Vagina (tissue), 2 donors: Measurements from ENCODE around the gene ANO1. TPM values are rescaled to one million over a fixed set of nuclear protein-coding genes. Genes with fewer than 3 reads are reported as not detected.

Experiments
- DNase-seq, 2 donors: peaks; one replicate each; pipeline ENCODE4 v3.0.0-alpha.2; 2017; ENCODE audit errors: extremely low spot score in 2 of 2
- H3K27ac ChIP-seq: fragments of 200-600 bp; sonication (generic); one replicate; pipeline ENCODE4 v1.5.1; 2019
- H3K27me3 ChIP-seq: fragments of 200-600 bp; sonication (generic); one replicate; pipeline ENCODE4 v1.5.1; 2019
- H3K36me3 ChIP-seq, 2 donors: fragments of 200-600 bp; sonication (generic); one replicate each; pipeline ENCODE4 v1.5.1; 2017 to 2019
- H3K4me1 ChIP-seq: fragments of 200-600 bp; sonication (generic); one replicate; pipeline ENCODE4 v1.5.1; 2019
- H3K4me3 ChIP-seq, 2 donors: fragments of 200-600 bp; sonication (generic); 1 replicate in 1 of 2; 2 replicates in 1 of 2; pipeline ENCODE4 v1.5.1; 2016 to 2019
- H3K9me3 ChIP-seq: fragments of 200-600 bp; sonication (generic); one replicate; pipeline ENCODE4 v1.5.1; 2019
- POLR2A ChIP-seq, 2 donors: fragments of 450-650 bp; IDR thresholded peaks; one replicate each; pipeline ENCODE4 v1.6.1; 2017; ENCODE audit warnings: antibody characterized with exemption in 2 of 2, mild to moderate bottlenecking in 2 of 2, moderate library complexity in 2 of 2
- POLR2AphosphoS5 ChIP-seq, 2 donors: sonication (generic); formaldehyde crosslinking; IDR thresholded peaks; one replicate each; pipeline ENCODE4 v1.9.0; 2017; ENCODE audit warnings: antibody characterized with exemption in 2 of 2, mild to moderate bottlenecking in 2 of 2, low read depth in 1 of 2; ENCODE audit not compliant: insufficient read depth in 1 of 2
- intact Hi-C: fragments of 100-400 bp; cut with DNase I; formaldehyde crosslinking; loops from one replicate; pipeline ENCODE4 v1.15.1; 2023
- total RNA-seq: library from RNA; depleted of rRNA; stranded (reverse); fragments of >200 nt; gene quantifications from one replicate; pipeline ENCODE4 v1.2.3, GENCODE V29; 2016
- TF ChIP-seq, protein P1 (sequence below), 3 experiments: fragments of 450-650 bp in 2 of 3; fragments of 200-600 bp in 1 of 3; sonication (generic) in 1 of 3; IDR thresholded peaks; one replicate each; pipeline ENCODE4 v1.5.1; 2017 to 2019; ENCODE audit warnings: antibody characterized with exemption in 3 of 3, mild to moderate bottlenecking in 2 of 3, moderate library complexity in 2 of 3

The ANO1 gene
- total RNA-seq, 1 donor from 2014 or later = 40.8 TPM

DNA sequence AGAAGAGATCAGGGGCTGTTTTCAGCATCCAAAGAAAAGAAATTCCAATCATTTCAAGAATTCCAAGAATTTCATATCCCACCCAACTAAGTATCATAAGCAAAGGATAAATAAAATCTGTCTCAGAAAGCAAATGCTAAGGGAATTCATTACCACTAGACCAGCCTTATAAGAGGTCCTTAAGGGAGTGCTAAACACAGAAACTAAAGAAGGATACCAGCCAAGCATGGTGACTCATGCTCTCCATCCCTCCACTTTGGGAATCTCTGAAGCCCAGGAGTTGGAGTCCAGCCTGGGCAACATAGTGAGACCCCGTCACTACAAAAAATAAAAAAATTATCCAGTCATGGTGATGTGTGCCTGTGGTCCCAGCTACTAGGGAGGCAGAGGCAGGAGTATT, 142.8 kb downstream of the ANO1 start:
- no peaks in the 10 kb centered on the region for H3K27me3 ChIP-seq
- H3K36me3 ChIP-seq = no peaks in the 10 kb centered on the region
- no peak for DNase-seq
- H3K9me3 ChIP-seq = no peaks in the 10 kb centered on the region
- TF ChIP-seq POLR2AphosphoS5 (IDR thresholded peaks at IDR 0.05; ENCODE audit: insufficient read depth in 1 of 2, low read depth in 1 of 2) (no peak), POLR2A (IDR thresholded peaks at IDR 0.05) (no peak)
- TF ChIP-seq, protein P1, sequence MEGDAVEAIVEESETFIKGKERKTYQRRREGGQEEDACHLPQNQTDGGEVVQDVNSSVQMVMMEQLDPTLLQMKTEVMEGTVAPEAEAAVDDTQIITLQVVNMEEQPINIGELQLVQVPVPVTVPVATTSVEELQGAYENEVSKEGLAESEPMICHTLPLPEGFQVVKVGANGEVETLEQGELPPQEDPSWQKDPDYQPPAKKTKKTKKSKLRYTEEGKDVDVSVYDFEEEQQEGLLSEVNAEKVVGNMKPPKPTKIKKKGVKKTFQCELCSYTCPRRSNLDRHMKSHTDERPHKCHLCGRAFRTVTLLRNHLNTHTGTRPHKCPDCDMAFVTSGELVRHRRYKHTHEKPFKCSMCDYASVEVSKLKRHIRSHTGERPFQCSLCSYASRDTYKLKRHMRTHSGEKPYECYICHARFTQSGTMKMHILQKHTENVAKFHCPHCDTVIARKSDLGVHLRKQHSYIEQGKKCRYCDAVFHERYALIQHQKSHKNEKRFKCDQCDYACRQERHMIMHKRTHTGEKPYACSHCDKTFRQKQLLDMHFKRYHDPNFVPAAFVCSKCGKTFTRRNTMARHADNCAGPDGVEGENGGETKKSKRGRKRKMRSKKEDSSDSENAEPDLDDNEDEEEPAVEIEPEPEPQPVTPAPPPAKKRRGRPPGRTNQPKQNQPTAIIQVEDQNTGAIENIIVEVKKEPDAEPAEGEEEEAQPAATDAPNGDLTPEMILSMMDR (IDR thresholded peaks at IDR 0.05) = no peak
- intact Hi-C loops = no loop called here
- no peaks in the 10 kb centered on the region for H3K4me1 ChIP-seq
- no peak overlapping the region for H3K4me3 ChIP-seq
- H3K27ac ChIP-seq = no peak overlapping the region

GRCh38 chr11:70225681-70226177, 147.6 kb downstream of the ANO1 start:
- H3K4me1 ChIP-seq = no peaks in the 10 kb centered on the region
- H3K27ac ChIP-seq = no peak overlapping the region
- H3K9me3 ChIP-seq = no peaks in the 10 kb centered on the region
- no peaks in the 10 kb centered on the region for H3K27me3 ChIP-seq
- no peak overlapping the region for H3K4me3 ChIP-seq
- intact Hi-C loops = no loop called here
- no peak for DNase-seq
- H3K36me3 ChIP-seq = no peaks in the 10 kb centered on the region
- no peak for TF ChIP-seq POLR2AphosphoS5 (IDR thresholded peaks at IDR 0.05; ENCODE audit: insufficient read depth in 1 of 2, low read depth in 1 of 2)
- TF ChIP-seq POLR2A (IDR thresholded peaks at IDR 0.05) = no peak
- TF ChIP-seq, protein P1 (IDR thresholded peaks at IDR 0.05) = no peak

DNA sequence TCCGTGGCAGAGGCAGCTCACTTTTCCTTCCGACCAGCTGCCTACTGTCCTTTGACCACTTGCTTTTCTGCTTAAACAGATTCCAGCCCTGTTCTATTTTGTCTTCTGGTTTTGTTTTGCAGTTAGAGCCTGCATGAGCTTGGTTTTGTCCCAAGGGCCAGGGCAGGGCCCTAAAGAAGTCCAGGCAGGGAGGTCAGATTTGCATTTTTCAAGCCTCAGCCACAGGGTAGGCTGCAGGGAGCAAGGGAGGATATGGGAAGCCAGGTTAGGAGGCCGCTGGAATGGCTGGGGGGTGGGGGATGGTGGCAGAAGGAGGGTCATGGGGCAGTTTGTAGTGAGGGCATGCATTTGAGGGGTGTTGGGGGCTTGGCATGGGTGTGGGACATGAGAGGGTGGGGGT, 148.1 kb downstream of the ANO1 start:
- no peaks in the 10 kb centered on the region for H3K4me1 ChIP-seq
- no peaks in the 10 kb centered on the region for H3K9me3 ChIP-seq
- H3K27ac ChIP-seq = no peak overlapping the region
- H3K27me3 ChIP-seq = no peaks in the 10 kb centered on the region
- no peak overlapping the region for H3K4me3 ChIP-seq
- intact Hi-C loops = no loop called here
- H3K36me3 ChIP-seq = no peaks in the 10 kb centered on the region
- no peak for TF ChIP-seq POLR2AphosphoS5 (IDR thresholded peaks at IDR 0.05; ENCODE audit: insufficient read depth in 1 of 2, low read depth in 1 of 2)
- TF ChIP-seq, protein P1 (IDR thresholded peaks at IDR 0.05) = no peak
- no peak for TF ChIP-seq POLR2A (IDR thresholded peaks at IDR 0.05)
- DNase-seq = no peak

GRCh38 chr11:70226967-70227366, 148.8 kb downstream of the ANO1 start:
- Histone ChIP-seq H3K27me3 (no peaks in the 10 kb centered on the region), H3K9me3 (no peaks in the 10 kb centered on the region), H3K4me1 (no peaks in the 10 kb centered on the region), H3K36me3 (no peaks in the 10 kb centered on the region), H3K27ac (no peak overlapping the region), H3K4me3 (no peak overlapping the region)
- no peak for DNase-seq
- TF ChIP-seq POLR2AphosphoS5 (IDR thresholded peaks at IDR 0.05; ENCODE audit: insufficient read depth in 1 of 2, low read depth in 1 of 2) = no peak
- TF ChIP-seq POLR2A (IDR thresholded peaks at IDR 0.05) = no peak
- TF ChIP-seq, protein P1 (IDR thresholded peaks at IDR 0.05) = no peak
- intact Hi-C loops = no loop called here

- intact Hi-C loops = no loop called here
- no peak overlapping the region for H3K4me3 ChIP-seq
- DNase-seq = no peak
- no peak for TF ChIP-seq POLR2A (IDR thresholded peaks at IDR 0.05)
- TF ChIP-seq, protein P1 (IDR thresholded peaks at IDR 0.05) = no peak
- TF ChIP-seq POLR2AphosphoS5 (IDR thresholded peaks at IDR 0.05; ENCODE audit: insufficient read depth in 1 of 2, low read depth in 1 of 2) = no peak
- H3K36me3 ChIP-seq = no peaks in the 10 kb centered on the region
- no peaks in the 10 kb centered on the region for H3K27me3 ChIP-seq
- no peaks in the 10 kb centered on the region for H3K9me3 ChIP-seq
- H3K27ac ChIP-seq = no peak overlapping the region
- H3K4me1 ChIP-seq = no peaks in the 10 kb centered on the region
Measured at GRCh38 chr11:70229737-70230136, 151.6 kb downstream of the ANO1 start.
